ENCODE results near the gene FITM1.

Gene FITM1

GRCh38 chr14:24139272-24139934 is 8.9 kb downstream of the FITM1 start:
- no peak overlapping the region for H3K4me3 ChIP-seq (ENCODE audit: low read length)
- H3K4me1 ChIP-seq (ENCODE audit: control insufficient read depth, insufficient read depth, low read length) = peaks cover 32% of the 10 kb centered on the region
- no peaks in the 10 kb centered on the region for H3K27me3 ChIP-seq (ENCODE audit: control insufficient read depth, insufficient read depth, low read length)
- no peaks in the 10 kb centered on the region for H3K9me3 ChIP-seq (ENCODE audit: control insufficient read depth, low read length)
- H3K9ac ChIP-seq (ENCODE audit: low read length) = no peak overlapping the region
- peaks cover 9% of the 10 kb centered on the region for H3K36me3 ChIP-seq (ENCODE audit: control insufficient read depth, insufficient read depth, low read length)

- Histone ChIP-seq H3K27me3 (ENCODE audit: control insufficient read depth, insufficient read depth, low read length) (no peaks in the 10 kb centered on the region), H3K36me3 (ENCODE audit: control insufficient read depth, insufficient read depth, low read length) (peaks cover 9% of the 10 kb centered on the region), H3K9ac (ENCODE audit: low read length) (peak within 1 kb of the TSS; percentile 74), H3K9me3 (ENCODE audit: control insufficient read depth, low read length) (no peaks in the 10 kb centered on the region), H3K4me3 (ENCODE audit: low read length) (peak within 1 kb of the TSS; percentile 79), H3K4me1 (ENCODE audit: control insufficient read depth, insufficient read depth, low read length) (peaks cover 38% of the 10 kb centered on the region)
Observed at GRCh38 chr14:24141097-24141880, 10.8 kb downstream of the FITM1 start, which contains the start of gene EMC9. TSS of gene EMC9 (minus strand) at chr14:24141591. CDS start at chr14:24141304, 287 bp downstream.

DNA sequence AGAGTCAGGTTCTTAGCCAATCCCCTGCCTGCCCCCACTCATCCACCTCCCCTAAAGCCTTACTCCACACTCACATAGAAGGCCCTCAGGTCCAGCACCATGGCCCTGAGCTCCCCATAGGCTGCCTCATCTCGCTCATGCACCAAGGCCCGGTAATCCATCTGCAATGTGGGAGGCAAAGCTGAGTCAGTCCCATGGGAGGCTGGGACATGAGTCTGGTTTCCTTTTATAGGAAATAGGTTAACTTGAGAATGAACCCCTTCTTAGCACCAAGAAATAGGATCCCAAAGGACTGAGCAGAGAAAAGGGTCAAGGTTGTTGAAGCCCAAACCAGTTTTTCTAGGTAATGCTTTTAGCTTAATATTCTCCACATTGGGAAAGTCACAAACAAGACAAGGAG is 13.1 kb downstream of the FITM1 start:
- Histone ChIP-seq H3K27me3 (ENCODE audit: control insufficient read depth, insufficient read depth, low read length) (no peaks in the 10 kb centered on the region), H3K4me1 (ENCODE audit: control insufficient read depth, insufficient read depth, low read length) (peaks cover 28% of the 10 kb centered on the region), H3K4me3 (ENCODE audit: low read length) (no peak overlapping the region), H3K9ac (ENCODE audit: low read length) (no peak overlapping the region), H3K36me3 (ENCODE audit: control insufficient read depth, insufficient read depth, low read length) (peaks cover 9% of the 10 kb centered on the region), H3K9me3 (ENCODE audit: control insufficient read depth, low read length) (no peaks in the 10 kb centered on the region)

DNA sequence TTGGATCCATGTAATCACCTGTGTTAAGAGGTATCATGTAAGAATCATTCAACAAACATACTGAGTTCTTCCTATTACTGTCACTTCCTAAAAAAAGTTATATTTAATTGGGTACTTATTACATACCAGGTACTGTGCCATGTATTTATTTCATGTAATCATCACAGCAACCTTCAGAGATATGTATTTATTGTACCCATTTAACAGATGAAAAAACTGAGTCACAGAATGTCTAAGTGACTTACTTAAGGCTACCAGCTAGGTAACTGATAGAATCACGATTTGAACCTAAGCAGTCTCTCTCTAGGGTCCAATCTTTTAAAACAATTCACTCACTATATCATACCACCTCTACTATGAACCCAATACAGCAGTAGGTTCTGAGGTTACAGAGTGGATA is 14.0 kb downstream of the FITM1 start:
- no peak overlapping the region for H3K4me3 ChIP-seq (ENCODE audit: low read length)
- H3K27me3 ChIP-seq (ENCODE audit: control insufficient read depth, insufficient read depth, low read length) = no peaks in the 10 kb centered on the region
- peaks cover 9% of the 10 kb centered on the region for H3K36me3 ChIP-seq (ENCODE audit: control insufficient read depth, insufficient read depth, low read length)
- no peaks in the 10 kb centered on the region for H3K9me3 ChIP-seq (ENCODE audit: control insufficient read depth, low read length)
- H3K9ac ChIP-seq (ENCODE audit: low read length) = no peak overlapping the region
- peaks cover 27% of the 10 kb centered on the region for H3K4me1 ChIP-seq (ENCODE audit: control insufficient read depth, insufficient read depth, low read length)

- H3K27me3 ChIP-seq (ENCODE audit: control insufficient read depth, insufficient read depth, low read length) = no peaks in the 10 kb centered on the region
- peaks cover 9% of the 10 kb centered on the region for H3K36me3 ChIP-seq (ENCODE audit: control insufficient read depth, insufficient read depth, low read length)
- no peaks in the 10 kb centered on the region for H3K9me3 ChIP-seq (ENCODE audit: control insufficient read depth, low read length)
- H3K9ac ChIP-seq (ENCODE audit: low read length) = peak overlapping the region; percentile 74
- H3K4me3 ChIP-seq (ENCODE audit: low read length) = peak overlapping the region; percentile 76
- peaks cover 24% of the 10 kb centered on the region for H3K4me1 ChIP-seq (ENCODE audit: control insufficient read depth, insufficient read depth, low read length)
Observed at GRCh38 chr14:24145219-24145618, 14.8 kb downstream of the FITM1 start.

DNA sequence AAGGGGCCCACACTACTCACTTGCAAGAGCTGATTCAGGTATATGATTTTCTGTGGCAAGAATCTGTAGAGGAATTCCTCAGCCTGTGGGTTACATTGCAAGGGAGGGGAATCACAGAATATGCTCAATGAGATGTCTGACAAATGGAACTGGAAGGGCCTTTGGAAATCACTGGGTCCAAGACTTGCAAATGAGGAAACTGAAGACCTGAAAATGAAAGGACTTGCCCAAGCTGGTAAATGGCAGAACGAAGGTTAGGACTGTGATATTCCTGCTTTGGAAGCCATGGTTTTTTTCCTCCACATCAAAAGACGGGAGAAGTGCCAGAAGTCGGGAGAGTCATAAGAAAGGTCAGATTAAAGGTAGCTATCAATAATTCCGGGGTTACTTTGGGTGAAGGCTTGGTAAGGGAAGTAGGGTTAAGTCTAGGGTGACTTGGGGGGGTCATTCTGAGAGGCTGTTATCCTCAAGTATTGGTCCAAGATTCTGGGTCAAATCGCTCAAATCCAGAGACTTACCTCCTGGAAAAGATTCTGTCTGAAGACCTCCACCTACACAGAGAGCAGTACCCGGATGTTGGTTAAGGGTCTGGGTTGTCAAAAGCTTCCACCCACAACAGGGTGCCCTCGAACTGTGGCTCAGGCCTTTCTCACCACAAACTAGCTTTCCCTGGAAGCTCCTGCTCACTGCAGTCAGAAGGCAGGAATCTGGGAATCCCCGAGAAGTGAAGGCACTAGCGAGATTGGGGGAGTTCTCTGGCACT is 15.4 kb downstream of the FITM1 start:
- no peaks in the 10 kb centered on the region for H3K9me3 ChIP-seq (ENCODE audit: control insufficient read depth, low read length)
- peaks cover 24% of the 10 kb centered on the region for H3K4me1 ChIP-seq (ENCODE audit: control insufficient read depth, insufficient read depth, low read length)
- H3K4me3 ChIP-seq (ENCODE audit: low read length) = peak overlapping the region; percentile 76
- H3K36me3 ChIP-seq (ENCODE audit: control insufficient read depth, insufficient read depth, low read length) = peaks cover 10% of the 10 kb centered on the region
- H3K9ac ChIP-seq (ENCODE audit: low read length) = peak overlapping the region; percentile 74
- H3K27me3 ChIP-seq (ENCODE audit: control insufficient read depth, insufficient read depth, low read length) = no peaks in the 10 kb centered on the region

GRCh38 chr14:24146453-24146977 is 16.1 kb downstream of the FITM1 start, which contains the start of gene PSME2:
TSS of gene PSME2 (minus strand) at chr14:24146610. CDS start at chr14:24146581, 29 bp downstream.
- peaks cover 24% of the 10 kb centered on the region for H3K4me1 ChIP-seq (ENCODE audit: control insufficient read depth, insufficient read depth, low read length)
- peak within 1 kb of the TSS; percentile 76 for H3K4me3 ChIP-seq (ENCODE audit: low read length)
- no peaks in the 10 kb centered on the region for H3K27me3 ChIP-seq (ENCODE audit: control insufficient read depth, insufficient read depth, low read length)
- peak within 1 kb of the TSS; percentile 74 for H3K9ac ChIP-seq (ENCODE audit: low read length)
- H3K9me3 ChIP-seq (ENCODE audit: control insufficient read depth, low read length) = no peaks in the 10 kb centered on the region
- peaks cover 15% of the 10 kb centered on the region for H3K36me3 ChIP-seq (ENCODE audit: control insufficient read depth, insufficient read depth, low read length)

DNA sequence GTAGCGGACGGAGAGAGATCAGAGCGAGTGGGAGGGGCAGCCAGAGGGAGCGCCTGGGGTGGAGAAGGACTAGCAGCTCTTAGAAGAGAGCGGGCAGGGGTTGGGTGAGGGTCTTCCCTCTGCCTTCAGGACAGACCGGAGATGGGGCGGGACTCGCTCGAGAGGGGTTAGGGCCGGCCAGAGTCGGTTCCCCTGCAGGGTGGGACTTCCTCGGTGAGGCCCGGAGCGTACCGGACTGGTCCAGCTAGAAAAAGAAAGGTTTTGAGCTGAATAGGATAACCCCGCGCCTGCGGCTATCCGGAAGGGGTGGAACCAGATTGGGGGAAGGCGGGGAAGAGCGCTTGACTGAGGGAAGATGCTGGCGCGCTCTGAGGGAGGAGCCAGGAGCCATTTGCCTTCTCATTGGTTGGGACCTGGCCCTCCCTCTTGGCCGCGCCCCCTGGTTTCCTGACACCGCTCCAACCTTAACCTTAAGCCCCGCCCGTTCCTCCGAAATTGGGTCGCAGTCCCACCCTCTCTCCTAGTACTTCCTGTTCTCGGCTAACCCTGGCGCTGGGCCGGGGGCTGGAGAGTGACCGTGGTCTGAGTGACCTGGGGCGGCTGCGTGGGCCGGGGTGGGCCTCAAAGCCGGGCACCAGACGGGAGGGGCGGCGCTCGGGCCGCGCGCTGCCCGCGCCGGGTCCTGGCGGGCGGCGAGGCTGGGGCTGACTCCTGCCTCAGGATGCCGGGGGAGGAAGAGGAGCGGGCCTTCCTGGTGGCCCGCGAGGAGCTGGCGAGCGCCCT is 16.7 kb downstream of the FITM1 start, which contains the start of gene RNF31:
RNF31 (plus strand) TSS at position 521 of the 783 bp plus-strand sequence; CDS start at position 722, 201 bp downstream.
- H3K9ac ChIP-seq (ENCODE audit: low read length) = peak within 1 kb of the TSS; percentile 74
- H3K27me3 ChIP-seq (ENCODE audit: control insufficient read depth, insufficient read depth, low read length) = no peaks in the 10 kb centered on the region
- H3K4me3 ChIP-seq (ENCODE audit: low read length) = peak within 1 kb of the TSS; percentile 76
- peaks cover 20% of the 10 kb centered on the region for H3K36me3 ChIP-seq (ENCODE audit: control insufficient read depth, insufficient read depth, low read length)
- H3K9me3 ChIP-seq (ENCODE audit: control insufficient read depth, low read length) = no peaks in the 10 kb centered on the region
- H3K4me1 ChIP-seq (ENCODE audit: control insufficient read depth, insufficient read depth, low read length) = peaks cover 19% of the 10 kb centered on the region

GRCh38 chr14:24147761-24148428 is 17.4 kb downstream of the FITM1 start:
- Histone ChIP-seq H3K9ac (ENCODE audit: low read length) (peak overlapping the region; percentile 74), H3K27me3 (ENCODE audit: control insufficient read depth, insufficient read depth, low read length) (no peaks in the 10 kb centered on the region), H3K36me3 (ENCODE audit: control insufficient read depth, insufficient read depth, low read length) (peaks cover 20% of the 10 kb centered on the region), H3K9me3 (ENCODE audit: control insufficient read depth, low read length) (no peaks in the 10 kb centered on the region), H3K4me1 (ENCODE audit: control insufficient read depth, insufficient read depth, low read length) (peaks cover 18% of the 10 kb centered on the region), H3K4me3 (ENCODE audit: low read length) (peak overlapping the region; percentile 72)

GRCh38 chr14:24149302-24149969 is 19.0 kb downstream of the FITM1 start:
- H3K9ac ChIP-seq (ENCODE audit: low read length) = no peak overlapping the region
- H3K27me3 ChIP-seq (ENCODE audit: control insufficient read depth, insufficient read depth, low read length) = no peaks in the 10 kb centered on the region
- H3K9me3 ChIP-seq (ENCODE audit: control insufficient read depth, low read length) = no peaks in the 10 kb centered on the region
- peaks cover 18% of the 10 kb centered on the region for H3K4me1 ChIP-seq (ENCODE audit: control insufficient read depth, insufficient read depth, low read length)
- H3K4me3 ChIP-seq (ENCODE audit: low read length) = no peak overlapping the region
- H3K36me3 ChIP-seq (ENCODE audit: control insufficient read depth, insufficient read depth, low read length) = peaks cover 11% of the 10 kb centered on the region

All from mucosa of stomach (tissue), 1 donor.